Measurements from ENCODE around the gene GALNT10. TPM values are rescaled to one million over a fixed set of nuclear protein-coding genes. Genes with fewer than 3 reads are reported as not detected.

Gene GALNT10
- total RNA-seq, 2 donors from 2014 or later = 30.2 to 43.4 TPM

- H3K4me3 Mint-ChIP-seq = no peak overlapping the region
- H3K27ac ChIP-seq (ENCODE audit: low read depth, low read length) = no peak overlapping the region
- no peaks in the 10 kb centered on the region for H3K36me3 ChIP-seq (ENCODE audit: control insufficient read depth, insufficient read depth, low read length)
- H3K27me3 ChIP-seq (ENCODE audit: control insufficient read depth, insufficient read depth, low read length, poor library complexity, severe bottlenecking) = peaks cover 54% of the 10 kb centered on the region
- H3K9ac ChIP-seq (ENCODE audit: extremely low read depth, low read length, poor library complexity, severe bottlenecking) = no peak overlapping the region
- H3K27me3 Mint-ChIP-seq (ENCODE audit: insufficient read depth) = peaks cover 76% of the 10 kb centered on the region
- peaks cover 10% of the 10 kb centered on the region for H3K4me1 Mint-ChIP-seq
- no peaks in the 10 kb centered on the region for H3K4me1 ChIP-seq (ENCODE audit: control insufficient read depth, insufficient read depth, low read length)
- DNase-seq = peak; percentile 95
- 40 to 49% methylated on average over 15 to 18 of the region's 18 CpGs for WGBS, 2 experiments (ENCODE audit: insufficient coverage in 1 of 2, insufficient read length in 1 of 2)
- no peak overlapping the region for H3K27ac Mint-ChIP-seq
- H3K9me3 ChIP-seq (ENCODE audit: control insufficient read depth, low read length) = no peaks in the 10 kb centered on the region
- peak; percentile 97 for TF ChIP-seq CTCF (conservative IDR thresholded peaks at IDR 0.05)
- H3K4me3 ChIP-seq (ENCODE audit: low read length) = no peak overlapping the region
- no peaks in the 10 kb centered on the region for H3K9me3 Mint-ChIP-seq
- no peaks in the 10 kb centered on the region for H3K36me3 Mint-ChIP-seq (ENCODE audit: low read depth)
Measured at GRCh38 chr5:154467655-154468354, 277.3 kb downstream of the GALNT10 start.

GRCh38 chr5:154470137-154470536, 279.6 kb downstream of the GALNT10 start:
- no peak for DNase-seq
- Mint-ChIP-seq H3K27ac (no peak overlapping the region), H3K27me3 (ENCODE audit: insufficient read depth) (peaks cover 92% of the 10 kb centered on the region), H3K4me3 (no peak overlapping the region), H3K36me3 (ENCODE audit: low read depth) (no peaks in the 10 kb centered on the region), H3K4me1 (peaks cover 28% of the 10 kb centered on the region), H3K9me3 (no peaks in the 10 kb centered on the region)
- no peak for TF ChIP-seq CTCF (conservative IDR thresholded peaks at IDR 0.05)
- Histone ChIP-seq H3K9ac (ENCODE audit: extremely low read depth, low read length, poor library complexity, severe bottlenecking) (no peak overlapping the region), H3K27me3 (ENCODE audit: control insufficient read depth, insufficient read depth, low read length, poor library complexity, severe bottlenecking) (peaks cover 78% of the 10 kb centered on the region), H3K36me3 (ENCODE audit: control insufficient read depth, insufficient read depth, low read length) (no peaks in the 10 kb centered on the region), H3K9me3 (ENCODE audit: control insufficient read depth, low read length) (no peaks in the 10 kb centered on the region), H3K27ac (ENCODE audit: low read depth, low read length) (no peak overlapping the region), H3K4me3 (ENCODE audit: low read length) (no peak overlapping the region), H3K4me1 (ENCODE audit: control insufficient read depth, insufficient read depth, low read length) (no peaks in the 10 kb centered on the region)
- 75% methylated on average over 2 of the region's 2 CpGs; no CpG with 5 or more reads in 1 of the 2 experiments for WGBS, 2 experiments (ENCODE audit: insufficient coverage in 1 of 2, insufficient read length in 1 of 2)

Small RNA genes within 50 kb of the gene (microRNA-seq; reads per million reads assigned to microRNA genes)
- gene MIR1294 (ENCODE audit: borderline microRNAs expressed) = 3.9 reads per million, percentile 26 among the genes with 10 or more reads in this experiment

Other genes with a start within 250 kb of the GALNT10 start
- gene FAM114A2, start 151.8 kb upstream of the GALNT10 start, total RNA-seq = 10 to 100 TPM; 18.0 to 19.7 TPM
- 10 to 100 TPM; 25.8 to 36.2 TPM for gene MFAP3, start 151.8 kb upstream of the GALNT10 start, total RNA-seq

Data from endodermal cell (in vitro differentiated cells).